K562 (cell line): ENCODE results near the gene MADCAM1. TPM values are rescaled to one million over a fixed set of nuclear protein-coding genes. Genes with fewer than 3 reads are reported as not detected.

ENCODE experiments used
- ARID4B ChIP-seq: sonication (generic); formaldehyde crosslinking; IDR thresholded peaks from 2 replicates; pipeline ENCODE4 v1.8.0; 2022; ENCODE audit warnings: mild to moderate bottlenecking, missing genetic modification reagents
- CBX2 ChIP-seq: fragments of 200-600 bp; sonication (generic); IDR thresholded peaks from one replicate; pipeline ENCODE4 v1.6.1; 2012; ENCODE audit warnings: mild to moderate bottlenecking, low read length, inconsistent platforms; ENCODE audit not compliant: insufficient read depth, poor library complexity, severe bottlenecking
- CEBPB ChIP-seq: fragments of 450-650 bp; IDR thresholded peaks from 2 replicates; pipeline ENCODE4 v1.6.1; 2016; ENCODE audit warnings: missing genetic modification characterization, missing compliant biosample characterization
- CREM ChIP-seq: IDR thresholded peaks from 2 replicates; pipeline ENCODE4 v1.6.1; 2014; ENCODE audit warnings: antibody characterized with exemption, low read depth
- DPF2 ChIP-seq: fragments of 450-650 bp; IDR thresholded peaks from 2 replicates; pipeline ENCODE4 v1.6.1; 2016
- ELF4 ChIP-seq: fragments of 450-650 bp; formaldehyde crosslinking; IDR thresholded peaks from 2 replicates; pipeline ENCODE4 v1.4.0; 2022; ENCODE audit warnings: missing genetic modification characterization
- GTF2E2 ChIP-seq: fragments of 200-800 bp; sonication (Bioruptor generic); IDR thresholded peaks from 2 replicates; pipeline ENCODE4 v1.6.1; 2016; ENCODE audit warnings: missing genetic modification characterization, missing compliant biosample characterization
- HINFP ChIP-seq: fragments of 450-650 bp; conservative IDR thresholded peaks from 2 replicates; pipeline ENCODE4 v1.6.1; 2016; ENCODE audit warnings: missing genetic modification characterization, low read depth, mild to moderate bottlenecking, control low read depth, missing compliant biosample characterization
- MTA3 ChIP-seq: fragments of 450-650 bp; formaldehyde crosslinking; IDR thresholded peaks from 2 replicates; pipeline ENCODE4 v1.6.1; 2017; ENCODE audit warnings: mild to moderate bottlenecking, borderline replicate concordance
- NONO ChIP-seq, 2 experiments: fragments of 200-400 bp in 1 of 2; fragments of 450-650 bp in 1 of 2; formaldehyde crosslinking in 1 of 2; IDR thresholded peaks; 2 replicates each; pipeline ENCODE4 v1.6.1; 2017; ENCODE audit warnings: low read depth in 2 of 2, mild to moderate bottlenecking in 2 of 2, moderate library complexity in 2 of 2, low read length in 1 of 2
- RBM25 ChIP-seq: fragments of 200-400 bp; formaldehyde crosslinking; IDR thresholded peaks from 2 replicates; pipeline ENCODE4 v1.6.1; 2018; ENCODE audit warnings: low read length, low read depth, moderate library complexity; ENCODE audit not compliant: severe bottlenecking
- SLC30A9 ChIP-seq: fragments of 250-450 bp; sonication (Bioruptor Pico); IDR thresholded peaks from 2 replicates; pipeline ENCODE4 v1.8.0; 2022; ENCODE audit warnings: mild to moderate bottlenecking, moderate library complexity
- SRSF7 ChIP-seq: fragments of 200-400 bp; formaldehyde crosslinking; optimal IDR thresholded peaks from 2 replicates; pipeline ENCODE3; 2017; ENCODE audit warnings: mild to moderate bottlenecking, low read depth, low read length
- ZBTB12 ChIP-seq: fragments of 250-450 bp; sonication (Bioruptor Pico); IDR thresholded peaks from 2 replicates; pipeline ENCODE4 v1.4.0; 2020
- ZFP30 ChIP-seq: fragments of 250-450 bp; sonication (Bioruptor Pico); IDR thresholded peaks from 2 replicates; pipeline ENCODE4 v1.8.0; 2022; ENCODE audit warnings: moderate library complexity, mild to moderate bottlenecking, inconsistent platforms, borderline replicate concordance
- polyA plus RNA-seq, 8 experiments: library from polyadenylated mRNA; depleted of rRNA in 4 of 8; stranded (reverse) in 5 of 8; unstranded in 3 of 8; fragments of >200 nt; fragmentation: Nextera tagmentation in 2 of 8; fragmentation: Illumina TruSeq in 1 of 8; extraction: Ambion mirVana in 2 of 8; extraction: Trizol in 1 of 8; gene quantifications; 2 replicates each; pipeline versions ENCODE4 v1.2.1 to v1.2.3, GENCODE V29; 2011 to 2014; ENCODE audit warnings: inconsistent platforms in 1 of 8, missing spikeins in 1 of 8
- total RNA-seq, 7 experiments: library from RNA; depleted of rRNA in 6 of 7; stranded (reverse); fragments of >200 nt in 6 of 7; fragmentation: Illumina TruSeq in 2 of 7; extraction: Trizol in 2 of 7; gene quantifications; 2 replicates each; pipeline versions ENCODE4 v1.2.1 to v1.2.3, GENCODE V29; 2011 to 2021; ENCODE audit warnings: low replicate concordance in 1 of 7

MADCAM1 gene
- total and polyA plus RNA-seq, 9 of the 15 experiments (the other 6 are each of a cell fraction or from before 2014, with no cell fraction given), result 0.09 to 0.36 (median 0.09) TPM; not detected in 6

GRCh38 chr19:531009-531752, 34.9 kb downstream of the MADCAM1 start (continued):
- TF ChIP-seq SLC30A9 (CRISPR knock-in tag) (0 out of 2 replicates have a peak, but pooled peaks have one; percentile 35), CEBPB (no peak), HINFP (tag) (no peak), CBX2 (no peak), CREM (peak; percentile 40; the same call in 1 of the 2 replicates), DPF2 (no peak), ZBTB12 (CRISPR knock-in tag) (peak; percentile 75), NONO (IDR thresholded peaks at IDR 0.05; ENCODE audit: low read depth in 2 of 2, low read length in 1 of 2) (peak; percentile 52 to 60; a peak in 3 of 4 replicates), GTF2E2 (tag) (no peak), ELF4 (0 out of 2 replicates have a peak, but pooled peaks have one; percentile 5), MTA3 (peak; percentile 79; the same call in 1 of the 2 replicates), RBM25 (no peak), SRSF7 (no peak), ZFP30 (CRISPR knock-in tag) (no peak), ARID4B (CRISPR knock-in tag) (peak; percentile 78)
